HEK293 (cell line): ENCODE data around the gene EYS.

Experiments
- CTCF ChIA-PET: fragments of 350-600 bp; formaldehyde crosslinking; extraction: SDS; loops from one replicate; lab custom pipeline; 2021; ENCODE audit warnings: antibody characterized with exemption; lab: Yijun Ruan, JAX
- POLR2A ChIA-PET: fragments of 300-600 bp; formaldehyde crosslinking; extraction: SDS; loops from one replicate; lab custom pipeline; 2020; ENCODE audit warnings: antibody characterized with exemption, inconsistent platforms; lab: Yijun Ruan, JAX
- H3K27ac ChIP-seq: fragments of 200-500 bp; sonication (Bioruptor generic); 2 replicates; pipeline ENCODE4 v1.5.1; 2014; ENCODE audit warnings: low read depth, low read length, control low read depth, inconsistent platforms; ENCODE audit errors: extremely low read depth
- H3K36me3 ChIP-seq, 2 experiments: fragments of 200-500 bp in 1 of 2; sonication (Bioruptor generic) in 1 of 2; 1 replicate in 1 of 2; 2 replicates in 1 of 2; pipeline ENCODE4 v1.5.1; 2014 to 2017; ENCODE audit warnings: inconsistent platforms in 2 of 2, low read length in 2 of 2; ENCODE audit not compliant: control insufficient read depth in 2 of 2, insufficient read depth in 1 of 2
- H3K4me1 ChIP-seq: fragments of 200-500 bp; sonication (Bioruptor generic); 2 replicates; pipeline ENCODE4 v1.5.1; 2014; ENCODE audit warnings: mild to moderate bottlenecking, low read length, inconsistent platforms; ENCODE audit not compliant: control insufficient read depth, insufficient read depth
- H3K4me3 ChIP-seq: 2 replicates; pipeline ENCODE4 v1.5.1; 2011; ENCODE audit warnings: low read depth, mild to moderate bottlenecking, control low read depth, low read length, moderate library complexity
- H3K9me3 ChIP-seq: fragments of 200-500 bp; sonication (Bioruptor generic); 2 replicates; pipeline ENCODE4 v1.5.1; 2014; ENCODE audit warnings: low read depth, low read length, inconsistent platforms; ENCODE audit not compliant: control insufficient read depth, insufficient read depth
- GLIS1 ChIP-seq: fragments of 450-650 bp; formaldehyde crosslinking; IDR thresholded peaks from 2 replicates; pipeline ENCODE4 v1.5.1; 2016; ENCODE audit warnings: missing biosample characterization, missing genetic modification characterization
- HOXC10 ChIP-seq: sonication (generic); formaldehyde crosslinking; IDR thresholded peaks from 2 replicates; pipeline ENCODE4 v1.8.1; 2023; ENCODE audit warnings: mild to moderate bottlenecking, missing genetic modification reagents
- KLF17 ChIP-seq: fragments of 450-650 bp; formaldehyde crosslinking; IDR thresholded peaks from 2 replicates; pipeline ENCODE4 v1.5.1; 2016; ENCODE audit warnings: missing biosample characterization, missing genetic modification characterization
- OVOL3 ChIP-seq: fragments of 450-650 bp; formaldehyde crosslinking; IDR thresholded peaks from 2 replicates; pipeline ENCODE4 v1.5.1; 2016; ENCODE audit warnings: missing biosample characterization, missing genetic modification characterization
- PRDM1 ChIP-seq: fragments of 450-650 bp; formaldehyde crosslinking; IDR thresholded peaks from 2 replicates; pipeline ENCODE4; 2016; ENCODE audit warnings: missing biosample characterization, missing genetic modification characterization
- SETDB1 ChIP-seq: IDR thresholded peaks from one replicate; pipeline ENCODE4 v1.6.1; 2017; ENCODE audit warnings: mild to moderate bottlenecking, low read length, moderate library complexity, mixed read lengths; ENCODE audit not compliant: insufficient read length
- SP3 ChIP-seq: fragments of 450-650 bp; formaldehyde crosslinking; IDR thresholded peaks from 2 replicates; pipeline ENCODE4 v1.5.1; 2016; ENCODE audit warnings: missing biosample characterization, missing genetic modification characterization
- TSHZ1 ChIP-seq: fragments of 450-650 bp; formaldehyde crosslinking; IDR thresholded peaks from 2 replicates; pipeline ENCODE4 v1.5.1; 2016; ENCODE audit warnings: missing biosample characterization, missing genetic modification characterization, borderline replicate concordance
- YY2 ChIP-seq: fragments of 450-650 bp; formaldehyde crosslinking; IDR thresholded peaks from 2 replicates; pipeline ENCODE4 v1.5.1; 2016; ENCODE audit warnings: missing biosample characterization, missing genetic modification characterization
- ZNF114 ChIP-seq: fragments of 450-650 bp; formaldehyde crosslinking; IDR thresholded peaks from 2 replicates; pipeline ENCODE4 v1.5.0; 2017; ENCODE audit warnings: missing biosample characterization, missing genetic modification characterization
- ZNF146 ChIP-seq: fragments of 450-650 bp; formaldehyde crosslinking; IDR thresholded peaks from 2 replicates; pipeline ENCODE4 v1.5.1; 2016; ENCODE audit warnings: missing biosample characterization, missing genetic modification characterization
- ZNF174 ChIP-seq: fragments of 450-650 bp; formaldehyde crosslinking; IDR thresholded peaks from 2 replicates; pipeline ENCODE4 v1.5.0; 2017; ENCODE audit warnings: missing biosample characterization, mild to moderate bottlenecking, missing genetic modification characterization
- ZNF2 ChIP-seq: fragments of 450-650 bp; formaldehyde crosslinking; IDR thresholded peaks from 2 replicates; pipeline ENCODE4 v1.5.1; 2016; ENCODE audit warnings: missing biosample characterization, missing genetic modification characterization
- ZNF239 ChIP-seq: fragments of 450-650 bp; formaldehyde crosslinking; IDR thresholded peaks from 2 replicates; pipeline ENCODE4 v1.5.1; 2016; ENCODE audit warnings: missing biosample characterization, missing genetic modification characterization
- ZNF354C ChIP-seq: fragments of 450-650 bp; formaldehyde crosslinking; IDR thresholded peaks from 2 replicates; pipeline ENCODE4 v1.5.1; 2016; ENCODE audit warnings: missing biosample characterization, missing genetic modification characterization, low read depth, borderline replicate concordance
- ZNF394 ChIP-seq: fragments of 450-650 bp; formaldehyde crosslinking; IDR thresholded peaks from 2 replicates; pipeline ENCODE4 v1.5.1; 2016; ENCODE audit warnings: missing biosample characterization, missing genetic modification characterization, mild to moderate bottlenecking, moderate library complexity, borderline replicate concordance
- ZNF416 ChIP-seq: fragments of 450-650 bp; formaldehyde crosslinking; IDR thresholded peaks from 2 replicates; pipeline ENCODE4 v1.5.1; 2016; ENCODE audit warnings: missing biosample characterization, missing genetic modification characterization
- ZNF501 ChIP-seq: fragments of 450-650 bp; formaldehyde crosslinking; IDR thresholded peaks from 2 replicates; pipeline ENCODE4 v1.5.1; 2016; ENCODE audit warnings: missing biosample characterization, missing genetic modification characterization
- ZNF623 ChIP-seq: fragments of 450-650 bp; formaldehyde crosslinking; IDR thresholded peaks from 2 replicates; pipeline ENCODE4 v1.5.1; 2016; ENCODE audit warnings: missing biosample characterization, missing genetic modification characterization
- ZNF639 ChIP-seq: fragments of 450-650 bp; formaldehyde crosslinking; IDR thresholded peaks from 2 replicates; pipeline ENCODE4 v1.5.1; 2016; ENCODE audit warnings: missing biosample characterization, missing genetic modification characterization
- ZNF747 ChIP-seq: fragments of 450-650 bp; formaldehyde crosslinking; IDR thresholded peaks from 2 replicates; pipeline ENCODE4 v1.5.1; 2016; ENCODE audit warnings: missing biosample characterization, missing genetic modification characterization
- ZNF76 ChIP-seq: fragments of 450-650 bp; formaldehyde crosslinking; IDR thresholded peaks from 2 replicates; pipeline ENCODE4; 2016; ENCODE audit warnings: low read depth, missing biosample characterization, missing genetic modification characterization, borderline replicate concordance
- ZNF776 ChIP-seq: fragments of 450-650 bp; formaldehyde crosslinking; IDR thresholded peaks from 2 replicates; pipeline ENCODE4 v1.5.0; 2017; ENCODE audit warnings: missing biosample characterization, missing genetic modification characterization, borderline replicate concordance
- ZSCAN30 ChIP-seq: fragments of 450-650 bp; IDR thresholded peaks from 2 replicates; pipeline ENCODE4 v1.5.1; 2018; ENCODE audit warnings: missing biosample characterization, mild to moderate bottlenecking, missing genetic modification characterization, moderate library complexity
- ZSCAN5A ChIP-seq: fragments of 450-650 bp; formaldehyde crosslinking; IDR thresholded peaks from 2 replicates; pipeline ENCODE4 v1.5.1; 2016; ENCODE audit warnings: missing biosample characterization, missing genetic modification characterization
- TF ChIP-seq, protein P1 (sequence below): fragments of 450-650 bp; formaldehyde crosslinking; IDR thresholded peaks from 2 replicates; pipeline ENCODE4 v1.5.1; 2017; ENCODE audit warnings: missing biosample characterization, mild to moderate bottlenecking, missing genetic modification characterization, moderate library complexity
- TF ChIP-seq, protein P2 (sequence below): fragments of 450-650 bp; formaldehyde crosslinking; IDR thresholded peaks from 2 replicates; pipeline ENCODE4 v1.5.1; 2016; ENCODE audit warnings: missing biosample characterization, missing genetic modification characterization, borderline replicate concordance

Gene EYS

DNA sequence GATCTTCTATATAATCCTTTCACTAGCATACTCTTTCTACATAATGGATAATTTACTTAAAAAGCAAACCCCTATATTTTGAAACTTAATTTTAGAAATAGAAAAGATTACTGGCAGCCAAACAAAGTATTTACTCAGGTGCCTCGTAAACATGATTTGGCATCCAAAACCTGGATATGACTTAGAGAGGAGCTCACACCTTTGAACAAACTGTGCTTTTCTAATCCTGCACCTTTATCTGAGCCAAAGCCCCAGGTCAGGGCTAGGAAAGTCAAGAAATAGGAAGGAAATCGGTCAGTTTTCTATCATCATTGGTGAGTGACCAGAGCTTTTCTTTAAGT lies 1900.5 kb downstream of the EYS start:
- CTCF ChIA-PET = interaction anchor here (0.8 to 1.8 kb wide), 4 partner anchors 8 to 455 kb away, joined by 3 to 6 read pairs (median 4); no protein-coding TSS in a partner anchor
- no peak overlapping the region for H3K27ac ChIP-seq

GRCh38 chr6:63805808-63806572 lies 1901.0 kb downstream of the EYS start:
- CTCF ChIA-PET = interaction anchor here (0.7 to 1.8 kb wide), 5 partner anchors 9 to 1220 kb away, joined by 3 to 6 read pairs (median 4); no protein-coding TSS in a partner anchor

More for the DNA sequence above, 1900.5 kb downstream of the EYS start:
- no peak for TF ChIP-seq YY2 (tag by site-specific recombination)
- no peak for TF ChIP-seq ZNF747
- no peak for TF ChIP-seq SP3 (tag by site-specific recombination)
- no peak for TF ChIP-seq ZNF114
- TF ChIP-seq ZNF416 (tag by site-specific recombination) = no peak
- no peak for TF ChIP-seq ZNF394 (tag by site-specific recombination)
- no peak for TF ChIP-seq OVOL3 (tag by site-specific recombination)
- no peak for TF ChIP-seq ZNF76 (tag by site-specific recombination)
- TF ChIP-seq ZNF146 = no peak
- no peak for TF ChIP-seq ZNF501 (tag by site-specific recombination)
- TF ChIP-seq HOXC10 (CRISPR knock-in tag) = no peak
- TF ChIP-seq, protein P1, sequence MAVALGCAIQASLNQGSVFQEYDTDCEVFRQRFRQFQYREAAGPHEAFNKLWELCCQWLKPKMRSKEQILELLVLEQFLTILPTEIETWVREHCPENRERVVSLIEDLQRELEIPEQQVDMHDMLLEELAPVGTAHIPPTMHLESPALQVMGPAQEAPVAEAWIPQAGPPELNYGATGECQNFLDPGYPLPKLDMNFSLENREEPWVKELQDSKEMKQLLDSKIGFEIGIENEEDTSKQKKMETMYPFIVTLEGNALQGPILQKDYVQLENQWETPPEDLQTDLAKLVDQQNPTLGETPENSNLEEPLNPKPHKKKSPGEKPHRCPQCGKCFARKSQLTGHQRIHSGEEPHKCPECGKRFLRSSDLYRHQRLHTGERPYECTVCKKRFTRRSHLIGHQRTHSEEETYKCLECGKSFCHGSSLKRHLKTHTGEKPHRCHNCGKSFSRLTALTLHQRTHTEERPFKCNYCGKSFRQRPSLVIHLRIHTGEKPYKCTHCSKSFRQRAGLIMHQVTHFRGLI (tag by site-specific recombination) = no peak
- no peak for TF ChIP-seq SETDB1
- no peak for TF ChIP-seq ZSCAN30 (tag by site-specific recombination)
- TF ChIP-seq ZNF2 (tag by site-specific recombination) = no peak
- no peak for TF ChIP-seq ZNF623
- no peak for TF ChIP-seq ZNF776 (tag by site-specific recombination)
- peaks cover 9% of the 10 kb centered on the region for H3K4me1 ChIP-seq
- no peaks in the 10 kb centered on the region for H3K9me3 ChIP-seq
- POLR2A ChIA-PET = no interaction called here
- H3K4me3 ChIP-seq = no peak overlapping the region
- no peaks in the 10 kb centered on the region for H3K36me3 ChIP-seq

More at GRCh38 chr6:63805808-63806572, 1901.0 kb downstream of the EYS start:
- TF ChIP-seq PRDM1 (tag by site-specific recombination) (no peak), ZNF354C (tag by site-specific recombination) (no peak), ZNF639 (no peak), KLF17 (no peak), TSHZ1 (tag by site-specific recombination) (no peak), GLIS1 (no peak), ZNF174 (tag by site-specific recombination) (no peak), ZSCAN5A (tag by site-specific recombination) (no peak), ZNF239 (tag by site-specific recombination) (no peak)
- TF ChIP-seq, protein P2, sequence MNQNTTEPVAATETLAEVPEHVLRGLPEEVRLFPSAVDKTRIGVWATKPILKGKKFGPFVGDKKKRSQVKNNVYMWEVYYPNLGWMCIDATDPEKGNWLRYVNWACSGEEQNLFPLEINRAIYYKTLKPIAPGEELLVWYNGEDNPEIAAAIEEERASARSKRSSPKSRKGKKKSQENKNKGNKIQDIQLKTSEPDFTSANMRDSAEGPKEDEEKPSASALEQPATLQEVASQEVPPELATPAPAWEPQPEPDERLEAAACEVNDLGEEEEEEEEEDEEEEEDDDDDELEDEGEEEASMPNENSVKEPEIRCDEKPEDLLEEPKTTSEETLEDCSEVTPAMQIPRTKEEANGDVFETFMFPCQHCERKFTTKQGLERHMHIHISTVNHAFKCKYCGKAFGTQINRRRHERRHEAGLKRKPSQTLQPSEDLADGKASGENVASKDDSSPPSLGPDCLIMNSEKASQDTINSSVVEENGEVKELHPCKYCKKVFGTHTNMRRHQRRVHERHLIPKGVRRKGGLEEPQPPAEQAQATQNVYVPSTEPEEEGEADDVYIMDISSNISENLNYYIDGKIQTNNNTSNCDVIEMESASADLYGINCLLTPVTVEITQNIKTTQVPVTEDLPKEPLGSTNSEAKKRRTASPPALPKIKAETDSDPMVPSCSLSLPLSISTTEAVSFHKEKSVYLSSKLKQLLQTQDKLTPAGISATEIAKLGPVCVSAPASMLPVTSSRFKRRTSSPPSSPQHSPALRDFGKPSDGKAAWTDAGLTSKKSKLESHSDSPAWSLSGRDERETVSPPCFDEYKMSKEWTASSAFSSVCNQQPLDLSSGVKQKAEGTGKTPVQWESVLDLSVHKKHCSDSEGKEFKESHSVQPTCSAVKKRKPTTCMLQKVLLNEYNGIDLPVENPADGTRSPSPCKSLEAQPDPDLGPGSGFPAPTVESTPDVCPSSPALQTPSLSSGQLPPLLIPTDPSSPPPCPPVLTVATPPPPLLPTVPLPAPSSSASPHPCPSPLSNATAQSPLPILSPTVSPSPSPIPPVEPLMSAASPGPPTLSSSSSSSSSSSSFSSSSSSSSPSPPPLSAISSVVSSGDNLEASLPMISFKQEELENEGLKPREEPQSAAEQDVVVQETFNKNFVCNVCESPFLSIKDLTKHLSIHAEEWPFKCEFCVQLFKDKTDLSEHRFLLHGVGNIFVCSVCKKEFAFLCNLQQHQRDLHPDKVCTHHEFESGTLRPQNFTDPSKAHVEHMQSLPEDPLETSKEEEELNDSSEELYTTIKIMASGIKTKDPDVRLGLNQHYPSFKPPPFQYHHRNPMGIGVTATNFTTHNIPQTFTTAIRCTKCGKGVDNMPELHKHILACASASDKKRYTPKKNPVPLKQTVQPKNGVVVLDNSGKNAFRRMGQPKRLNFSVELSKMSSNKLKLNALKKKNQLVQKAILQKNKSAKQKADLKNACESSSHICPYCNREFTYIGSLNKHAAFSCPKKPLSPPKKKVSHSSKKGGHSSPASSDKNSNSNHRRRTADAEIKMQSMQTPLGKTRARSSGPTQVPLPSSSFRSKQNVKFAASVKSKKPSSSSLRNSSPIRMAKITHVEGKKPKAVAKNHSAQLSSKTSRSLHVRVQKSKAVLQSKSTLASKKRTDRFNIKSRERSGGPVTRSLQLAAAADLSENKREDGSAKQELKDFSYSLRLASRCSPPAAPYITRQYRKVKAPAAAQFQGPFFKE = no peak
- TF ChIP-seq, all 188 proteins: peak for 0
- Histone ChIP-seq H3K27ac (no peak overlapping the region), H3K36me3 (no peaks in the 10 kb centered on the region), H3K4me1 (peaks cover 9% of the 10 kb centered on the region), H3K4me3 (no peak overlapping the region), H3K9me3 (no peaks in the 10 kb centered on the region)
- POLR2A ChIA-PET = no interaction called here
